ENCODE measurements around the gene SAMM50.

DNA sequence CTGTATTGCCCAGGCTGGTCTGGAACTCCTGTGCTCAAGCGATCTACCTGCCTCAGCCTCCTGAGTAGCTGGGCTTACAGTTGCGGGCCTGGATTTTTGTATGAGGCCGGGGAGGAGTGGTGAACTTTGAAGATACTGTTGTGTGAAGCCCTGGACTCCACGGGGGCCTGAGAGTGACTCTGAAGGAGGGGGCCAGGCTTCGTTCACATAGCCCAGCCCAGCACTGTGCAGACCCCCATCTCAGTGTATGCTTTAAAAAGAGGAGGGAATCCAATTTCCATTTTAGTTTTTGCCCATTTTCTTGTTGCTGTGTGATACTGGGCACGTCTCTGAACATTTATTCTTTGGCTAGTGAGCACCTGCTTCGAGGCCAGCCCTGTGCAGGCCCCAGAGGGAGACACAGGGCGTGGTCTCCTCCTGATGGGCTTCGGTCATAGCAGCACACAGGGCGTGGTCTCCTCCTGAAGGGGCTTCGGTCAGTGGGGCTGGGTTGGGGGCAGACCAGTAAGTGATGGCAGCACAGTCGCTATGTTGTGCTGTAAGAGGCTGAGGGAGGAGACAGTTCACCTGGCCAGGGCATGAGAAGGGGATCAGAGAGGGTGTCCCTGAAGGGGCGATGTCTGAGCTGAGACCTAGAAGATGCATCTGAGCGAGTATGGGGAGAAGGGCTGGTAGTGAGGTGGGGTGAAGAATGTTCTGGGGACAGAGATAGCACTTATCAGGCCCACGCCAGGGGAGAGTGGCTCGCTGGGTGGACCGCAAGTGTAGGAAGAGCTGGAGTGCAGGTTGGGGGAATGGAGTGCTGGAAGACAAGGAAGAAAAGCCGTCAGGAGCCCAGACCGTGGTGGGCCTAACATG, 14.0 kb downstream of the SAMM50 start:
- TF ChIP-seq EZH2 (IDR thresholded peaks at IDR 0.05; ENCODE audit: borderline replicate concordance, low read depth, low read length, severe bottlenecking) = no peak
- TF ChIP-seq, protein P1, sequence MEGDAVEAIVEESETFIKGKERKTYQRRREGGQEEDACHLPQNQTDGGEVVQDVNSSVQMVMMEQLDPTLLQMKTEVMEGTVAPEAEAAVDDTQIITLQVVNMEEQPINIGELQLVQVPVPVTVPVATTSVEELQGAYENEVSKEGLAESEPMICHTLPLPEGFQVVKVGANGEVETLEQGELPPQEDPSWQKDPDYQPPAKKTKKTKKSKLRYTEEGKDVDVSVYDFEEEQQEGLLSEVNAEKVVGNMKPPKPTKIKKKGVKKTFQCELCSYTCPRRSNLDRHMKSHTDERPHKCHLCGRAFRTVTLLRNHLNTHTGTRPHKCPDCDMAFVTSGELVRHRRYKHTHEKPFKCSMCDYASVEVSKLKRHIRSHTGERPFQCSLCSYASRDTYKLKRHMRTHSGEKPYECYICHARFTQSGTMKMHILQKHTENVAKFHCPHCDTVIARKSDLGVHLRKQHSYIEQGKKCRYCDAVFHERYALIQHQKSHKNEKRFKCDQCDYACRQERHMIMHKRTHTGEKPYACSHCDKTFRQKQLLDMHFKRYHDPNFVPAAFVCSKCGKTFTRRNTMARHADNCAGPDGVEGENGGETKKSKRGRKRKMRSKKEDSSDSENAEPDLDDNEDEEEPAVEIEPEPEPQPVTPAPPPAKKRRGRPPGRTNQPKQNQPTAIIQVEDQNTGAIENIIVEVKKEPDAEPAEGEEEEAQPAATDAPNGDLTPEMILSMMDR (IDR thresholded peaks at IDR 0.05; ENCODE audit: extremely low read depth in 1 of 2, insufficient read depth in 1 of 2, low read depth in 1 of 2, low read length in 2 of 2) = no peak
- no peak for TF ChIP-seq POLR2A (IDR thresholded peaks at IDR 0.05; ENCODE audit: low read depth, low read length)
- TF ChIP-seq FOS (IDR thresholded peaks at IDR 0.05; ENCODE audit: borderline replicate concordance, insufficient read depth, low read length) = no peak
- no peak for TF ChIP-seq POLR2AphosphoS5 (IDR thresholded peaks at IDR 0.05; ENCODE audit: insufficient read depth, low read depth, low read length)

Data from endothelial cell of umbilical vein (primary cell).